Measurements from ENCODE around the gene ESR2.
A peak's percentile ranks its signal among the peaks of the same experiment; 100 is the strongest.
"Not testable (repeated sequence)": the region's sequence is repeated elsewhere in the genome, so short reads cannot be mapped to it uniquely, and the experiment has no call there.

ESR2 gene

DNA sequence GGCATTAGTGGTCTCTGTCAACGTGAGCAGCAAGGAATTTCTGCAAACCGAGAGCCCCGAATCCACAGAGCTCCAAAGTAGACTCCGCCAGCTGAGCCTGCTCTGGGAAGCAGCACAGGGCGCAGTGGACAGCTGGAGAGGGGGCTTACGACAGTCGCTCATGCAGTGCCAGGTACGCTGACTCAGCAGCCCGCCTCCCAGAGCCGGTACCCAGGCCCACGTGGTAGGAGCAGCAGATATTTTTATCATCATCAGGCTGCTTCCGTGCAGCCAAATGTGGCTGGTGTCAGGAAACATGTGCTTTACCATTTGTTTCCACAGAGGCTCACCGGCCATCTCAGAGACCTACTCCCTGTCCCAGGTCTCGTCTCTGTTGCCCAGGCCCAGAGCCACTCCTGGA lies 73.7 kb downstream of the ESR2 start:
- DNase-seq (ENCODE audit: low spot score): no peak

DNA sequence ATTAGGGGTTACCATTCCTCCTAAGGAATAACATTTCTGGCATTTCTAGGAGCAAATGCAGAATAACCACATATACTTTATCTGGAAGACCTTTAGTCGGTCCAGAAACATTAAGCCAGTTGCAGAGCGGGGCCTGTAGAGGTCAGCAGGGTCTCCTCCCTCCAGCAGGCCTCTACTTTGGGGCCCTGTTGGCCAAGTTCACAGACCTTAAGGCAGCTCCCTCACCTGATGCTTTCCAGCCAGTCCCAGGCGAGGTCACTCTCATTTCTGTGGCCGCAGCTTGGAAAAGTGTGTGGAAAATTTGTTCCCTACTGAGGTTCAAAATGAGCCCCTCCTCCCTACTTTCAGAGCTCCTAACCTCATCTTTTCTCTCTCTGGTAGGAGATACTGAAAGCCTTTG lies 74.1 kb downstream of the ESR2 start:
- DNase-seq (ENCODE audit: low spot score): no peak

DNA sequence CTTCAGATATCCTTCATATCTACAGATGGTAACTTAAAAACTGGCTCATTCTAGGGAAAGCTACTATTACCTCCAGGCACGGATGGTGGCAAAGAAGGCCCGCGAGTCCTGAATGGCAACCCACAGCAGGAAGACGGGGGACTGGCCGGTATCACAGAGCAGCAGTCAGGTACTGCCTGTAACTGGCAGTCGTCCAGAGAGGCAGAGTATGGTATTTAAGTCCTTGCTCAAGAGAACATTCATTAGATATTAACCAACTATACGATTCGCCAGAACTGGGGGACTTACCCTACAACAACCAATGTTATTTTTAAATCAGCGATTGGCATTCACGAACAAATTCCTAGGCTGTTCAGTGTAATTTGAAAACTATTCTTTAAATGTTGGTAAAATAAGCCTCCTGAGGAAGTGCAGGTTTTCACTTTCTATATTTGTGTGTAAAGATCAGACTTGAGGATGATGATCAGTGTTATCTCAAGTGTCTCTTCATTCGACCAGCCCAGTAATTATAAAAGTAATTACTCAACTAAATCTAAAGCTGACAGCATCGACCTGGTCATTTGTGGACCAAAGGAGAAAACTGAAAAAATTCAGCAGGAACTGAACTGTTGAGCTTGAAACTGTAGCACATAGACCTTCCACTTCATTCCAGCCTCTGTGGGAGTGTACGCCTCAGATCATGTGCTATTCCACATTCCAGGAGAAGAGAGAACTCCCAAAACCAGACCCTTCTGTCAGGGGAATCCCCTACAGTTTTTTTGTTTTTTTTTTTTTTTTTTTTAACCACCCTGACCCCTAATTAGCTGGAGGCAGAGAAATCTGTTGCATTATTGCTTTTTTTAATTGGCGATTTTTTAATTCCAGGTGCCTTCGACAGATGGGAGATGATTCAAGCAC lies 75.6 kb downstream of the ESR2 start:
- DNase-seq (ENCODE audit: low spot score): no peak

DNA sequence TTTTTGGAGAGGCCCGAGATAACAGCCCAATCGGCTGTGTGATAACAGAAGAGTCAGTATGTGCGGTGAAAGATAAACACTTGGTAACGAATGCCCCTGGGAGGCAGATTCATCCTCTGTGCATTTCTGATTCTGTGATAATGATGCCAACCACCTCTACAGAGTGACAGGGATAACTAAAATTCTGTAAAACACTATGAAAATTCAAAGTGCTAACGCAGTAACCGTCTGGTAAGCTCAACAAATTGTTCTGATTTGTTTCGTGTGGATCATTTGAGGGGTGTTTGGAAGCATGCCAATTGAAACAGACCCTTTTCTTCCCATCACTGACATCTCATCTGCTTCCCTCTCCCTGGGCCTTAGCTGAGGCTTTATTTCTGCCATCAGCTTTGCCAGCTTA lies 76.3 kb downstream of the ESR2 start:
- DNase-seq (ENCODE audit: low spot score): no peak

DNA sequence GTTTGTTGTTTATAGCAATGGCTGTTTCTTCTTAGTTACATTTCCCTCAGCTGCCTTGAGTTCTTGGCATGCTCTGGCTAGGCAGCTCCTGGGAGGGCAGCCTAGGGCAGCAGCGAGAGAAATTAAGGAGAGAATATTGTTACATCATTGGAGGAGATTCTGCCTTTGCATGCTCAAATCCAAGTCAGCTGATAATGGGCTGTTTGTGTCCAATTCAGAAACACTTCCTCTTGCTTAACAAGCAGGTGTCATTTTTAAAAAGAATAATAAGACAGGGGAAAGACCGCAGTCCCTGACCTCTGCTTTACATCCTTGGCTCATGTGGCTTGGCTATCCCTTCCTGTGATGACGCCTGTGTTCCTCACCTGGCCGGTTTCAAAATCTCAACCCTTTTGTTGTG lies 76.9 kb downstream of the ESR2 start:
- DNase-seq (ENCODE audit: low spot score): no peak

GRCh38 chr14:64215978-64216377 lies 78.2 kb downstream of the ESR2 start:
- DNase-seq (ENCODE audit: low spot score): no peak

- DNase-seq (ENCODE audit: low spot score): no peak
These were observed 78.9 kb downstream of the ESR2 start for GRCh38 chr14:64215274-64215673.

DNA sequence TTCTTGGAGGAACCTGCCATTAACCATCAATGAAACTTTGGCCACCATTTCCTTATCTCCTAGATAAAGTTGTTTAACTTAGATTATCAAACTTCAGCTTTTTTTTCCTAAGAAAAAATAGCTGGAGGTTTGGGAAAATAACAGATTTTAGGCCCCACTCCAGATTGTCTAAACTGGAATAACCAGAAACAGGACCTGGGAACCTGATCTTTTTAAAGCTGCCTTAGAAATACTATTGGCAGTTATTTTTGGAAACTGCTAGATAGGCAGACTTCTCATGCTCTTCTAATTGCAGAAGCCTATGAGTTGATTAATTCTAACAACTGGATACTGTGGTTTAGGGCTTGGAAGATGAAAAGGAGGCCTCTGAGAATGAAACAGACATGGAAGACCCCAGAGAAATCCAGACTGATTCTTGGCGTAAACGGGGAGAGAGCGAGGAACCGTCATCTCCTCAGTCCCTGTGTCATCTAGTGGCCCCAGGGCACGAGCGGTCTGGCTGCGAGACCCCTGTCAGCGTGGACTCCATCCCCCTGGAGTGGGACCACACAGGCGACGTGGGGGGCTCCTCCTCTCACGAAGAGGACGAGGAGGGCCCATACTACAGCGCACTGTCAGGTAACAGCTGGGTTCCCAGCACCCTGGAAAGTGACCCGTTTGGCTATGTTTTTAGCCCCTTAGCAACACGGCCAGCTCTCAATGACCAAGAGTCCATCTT lies 80.2 kb downstream of the ESR2 start:
- no peak for DNase-seq (ENCODE audit: low spot score)

DNA sequence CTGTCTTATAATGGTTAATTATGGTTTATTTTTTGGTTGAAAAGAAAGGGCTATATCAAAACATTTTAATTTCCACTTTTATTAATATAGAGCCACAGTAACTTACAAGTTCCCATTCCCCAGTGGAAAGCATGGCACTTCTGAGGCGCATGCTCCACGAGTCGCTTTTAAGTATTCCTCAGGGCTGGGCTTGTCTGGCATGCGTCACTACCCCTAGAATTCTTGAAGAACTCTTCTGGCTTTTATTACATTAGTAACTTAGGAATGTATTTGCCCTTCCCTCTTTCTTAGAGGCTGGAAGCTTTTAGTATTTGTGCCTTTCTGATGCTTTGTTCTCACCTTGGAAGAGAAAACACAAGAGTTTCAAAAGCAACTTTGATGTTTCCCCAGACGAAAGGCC lies 81.1 kb downstream of the ESR2 start:
- DNase-seq (ENCODE audit: low spot score): no peak

DNA sequence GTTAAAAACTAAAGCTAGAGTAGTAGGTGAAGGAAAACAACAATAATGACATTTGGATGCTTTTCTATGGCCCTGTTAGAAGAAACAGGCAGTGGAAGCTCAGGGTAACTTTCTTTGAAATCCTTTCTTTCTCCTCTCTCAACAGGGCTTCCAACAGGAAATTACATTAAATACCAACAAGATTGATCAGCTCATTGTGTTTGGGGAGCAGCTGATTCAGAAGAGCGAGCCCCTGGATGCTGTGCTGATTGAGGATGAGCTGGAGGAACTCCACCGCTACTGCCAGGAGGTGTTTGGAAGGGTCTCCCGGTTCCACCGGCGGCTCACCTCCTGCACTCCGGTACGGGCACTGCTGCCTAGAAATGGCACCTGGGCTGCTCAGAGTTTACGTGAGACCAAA lies 81.5 kb downstream of the ESR2 start:
- no peak for DNase-seq (ENCODE audit: low spot score)

- DNase-seq (ENCODE audit: low spot score): not testable (repeated sequence)
These were observed 83.3 kb downstream of the ESR2 start for GRCh38 chr14:64210912-64211311.

DNA sequence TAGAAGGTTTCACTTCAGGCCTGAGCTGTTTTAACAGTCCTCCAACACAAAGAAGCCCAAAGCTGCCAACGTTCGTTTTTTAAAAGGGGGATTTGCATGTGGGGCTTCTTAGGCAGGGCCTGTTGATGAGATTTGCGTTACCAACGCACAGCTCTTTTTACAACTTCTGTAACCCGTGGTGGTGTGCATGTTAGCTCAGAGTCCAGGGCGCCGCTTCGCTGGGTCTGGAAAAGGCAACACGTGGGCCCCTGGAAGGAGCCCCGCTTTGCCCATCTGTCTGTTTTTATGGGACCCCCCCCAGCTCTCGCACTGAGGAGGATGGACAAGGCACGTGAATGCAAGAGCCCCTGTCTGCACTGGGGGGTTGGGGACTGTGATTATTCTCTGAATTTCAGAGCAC lies 84.0 kb downstream of the ESR2 start:
- DNase-seq (ENCODE audit: low spot score): no peak

GRCh38 chr14:64209444-64210131 lies 84.6 kb downstream of the ESR2 start:
- peak; percentile 33 for DNase-seq (ENCODE audit: low spot score)

- DNase-seq (ENCODE audit: low spot score): no peak
These were observed 85.2 kb downstream of the ESR2 start for GRCh38 chr14:64208981-64209380.

- no peak for DNase-seq (ENCODE audit: low spot score)
These were observed 85.9 kb downstream of the ESR2 start for GRCh38 chr14:64208261-64208660.

GRCh38 chr14:64203366-64204006 lies 90.7 kb downstream of the ESR2 start:
- no peak for DNase-seq (ENCODE audit: low spot score)

DNA sequence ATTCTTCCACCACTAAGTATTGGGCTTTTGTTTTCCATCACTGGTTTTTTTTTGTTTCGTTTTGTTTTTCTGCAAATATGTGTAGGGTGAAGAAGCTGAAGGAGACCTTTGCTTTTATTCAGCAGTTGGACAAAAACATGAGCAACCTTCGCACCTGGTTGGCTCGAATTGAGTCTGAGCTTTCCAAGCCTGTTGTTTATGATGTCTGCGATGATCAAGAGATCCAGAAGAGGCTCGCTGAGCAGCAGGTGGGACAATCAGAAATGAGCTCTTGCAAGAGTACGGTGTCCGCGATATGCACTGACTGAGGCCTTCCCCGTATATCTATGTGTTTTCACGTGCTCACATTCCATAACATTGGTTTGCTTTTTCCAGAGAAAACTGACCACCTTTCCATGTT lies 91.5 kb downstream of the ESR2 start:
- no peak for DNase-seq (ENCODE audit: low spot score)

DNA sequence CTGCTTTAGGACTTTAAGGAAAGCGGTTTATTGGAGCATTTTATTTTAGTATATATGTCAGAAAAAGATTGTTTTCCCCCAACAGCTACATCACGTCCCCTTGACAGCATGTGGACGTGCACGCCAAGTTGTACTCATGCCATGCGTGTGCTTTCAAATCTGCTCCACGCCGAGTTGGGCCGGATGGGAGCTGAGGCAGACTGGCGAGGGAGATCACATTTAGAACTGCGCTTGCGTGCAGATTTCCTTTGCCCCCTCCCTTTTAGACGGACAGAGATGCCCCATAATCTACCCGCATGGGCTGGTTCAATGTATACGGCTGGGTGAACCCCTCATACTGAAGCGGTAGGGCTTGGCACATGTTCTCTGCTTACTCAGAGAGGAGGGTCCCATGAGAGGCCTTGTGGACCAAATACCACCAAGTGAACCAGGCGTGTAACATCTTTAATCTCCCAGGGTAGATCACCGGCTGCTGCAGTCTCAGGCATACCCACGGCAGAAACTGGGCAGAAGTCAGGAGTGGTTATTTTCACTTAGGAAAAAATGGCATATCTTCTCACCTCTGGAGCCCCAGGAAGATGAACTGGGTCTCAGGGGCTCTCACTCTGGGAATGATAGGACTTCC lies 92.1 kb downstream of the ESR2 start:
- no peak for DNase-seq (ENCODE audit: low spot score)

- no peak for DNase-seq (ENCODE audit: low spot score)
These were observed 92.9 kb downstream of the ESR2 start for GRCh38 chr14:64201296-64201695.

GRCh38 chr14:64200170-64200569 lies 94.0 kb downstream of the ESR2 start:
- DNase-seq (ENCODE audit: low spot score): peak; percentile 33

GRCh38 chr14:64198486-64198885 lies 95.7 kb downstream of the ESR2 start:
- no peak for DNase-seq (ENCODE audit: low spot score)

DNA sequence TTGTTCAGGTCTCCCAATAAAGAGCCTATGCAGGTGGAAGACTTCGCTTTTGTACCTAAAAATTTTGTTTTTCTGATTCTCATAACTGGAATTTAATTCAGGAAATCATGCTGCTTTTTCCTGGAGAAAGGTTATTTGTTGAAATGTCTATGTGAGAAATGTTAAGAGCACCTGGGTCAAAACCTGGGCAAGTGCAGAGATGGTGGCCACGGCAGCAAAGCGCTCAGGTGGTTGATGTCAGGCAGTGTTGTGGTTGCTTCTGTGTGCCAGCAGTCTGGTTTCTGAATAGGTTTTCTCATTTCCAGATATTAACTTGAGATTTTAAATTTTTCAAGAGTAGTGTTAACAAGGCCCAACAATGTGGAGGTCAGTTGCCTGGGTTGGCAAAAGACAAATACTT lies 96.2 kb downstream of the ESR2 start:
- no peak for DNase-seq (ENCODE audit: low spot score)
